SK-N-SH (cell line): ENCODE data around the gene LTBP1. TPM values are rescaled to one million over a fixed set of nuclear protein-coding genes. Genes with fewer than 3 reads are reported as not detected.
A peak's percentile ranks its signal among the peaks of the same experiment; 100 is the strongest.

Source experiments
- CTCF ChIA-PET: fragments of 300-600, 350-600 bp; formaldehyde crosslinking; extraction: SDS; loops from one replicate; lab custom pipeline; 2021; lab: Yijun Ruan, JAX
- POLR2A ChIA-PET: fragments of 350-600 bp; sonication (Branson Sonifier 250); formaldehyde crosslinking; extraction: SDS; loops from one replicate; lab custom pipeline; 2020; ENCODE audit warnings: antibody characterized with exemption, inconsistent platforms; lab: Yijun Ruan, JAX
- DNase-seq: peaks from one replicate; pipeline ENCODE4 v3.0.0; 2012
- H2AFZ ChIP-seq: fragments of 200-600 bp; sonication (generic); 2 replicates; pipeline ENCODE4 v1.8.1; 2016; ENCODE audit warnings: antibody characterized with exemption, mild to moderate bottlenecking, low read depth
- H3F3A ChIP-seq: fragments of 200-600 bp; sonication (generic); replicated peaks from 2 replicates; pipeline ENCODE3; 2016; ENCODE audit warnings: antibody characterized with exemption, mild to moderate bottlenecking; ENCODE audit not compliant: insufficient read depth
- H3K27ac ChIP-seq, 2 experiments: fragments of 200-500 bp in 1 of 2; fragments of 200-600 bp in 1 of 2; sonication (Bioruptor generic) in 1 of 2; sonication (generic), shearing (Covaris generic) in 1 of 2; 2 replicates each; pipeline versions ENCODE4 v1.5.1 to v1.6.1; 2014 to 2016; ENCODE audit warnings: low read depth in 2 of 2, inconsistent platforms in 1 of 2, low read length in 1 of 2, mild to moderate bottlenecking in 1 of 2, mixed read lengths in 1 of 2
- H3K27me3 ChIP-seq: fragments of 200-600 bp; sonication (generic), shearing (Covaris generic); 2 replicates; pipeline ENCODE4 v1.6.1; 2016; ENCODE audit warnings: mixed run types; ENCODE audit not compliant: insufficient read depth
- H3K36me3 ChIP-seq, 2 experiments: fragments of 200-500 bp in 1 of 2; fragments of 200-600 bp in 1 of 2; sonication (Bioruptor generic) in 1 of 2; sonication (generic) in 1 of 2; replicated peaks in 1 of 2; 2 replicates each; pipeline versions ENCODE3 to v1.5.1; 2014 to 2016; ENCODE audit warnings: low read length in 1 of 2, mild to moderate bottlenecking in 1 of 2; ENCODE audit not compliant: insufficient read depth in 2 of 2, control insufficient read depth in 1 of 2
- H3K4me1 ChIP-seq, 2 experiments: fragments of 200-500 bp in 1 of 2; fragments of 200-600 bp in 1 of 2; sonication (Bioruptor generic) in 1 of 2; sonication (generic), shearing (Covaris generic) in 1 of 2; 2 replicates each; pipeline versions ENCODE4 v1.5.1 to v1.6.1; 2014 to 2016; ENCODE audit warnings: low read depth in 1 of 2, low read length in 1 of 2, mixed run types in 1 of 2; ENCODE audit not compliant: insufficient read depth in 2 of 2, control insufficient read depth in 1 of 2
- H3K4me2 ChIP-seq: fragments of 200-600 bp; sonication (generic), shearing (Covaris generic); 2 replicates; pipeline ENCODE4 v1.6.1; 2017; ENCODE audit warnings: mixed run types
- H3K4me3 ChIP-seq, 2 experiments: fragments of 200-500 bp in 1 of 2; fragments of 200-600 bp in 1 of 2; sonication (Bioruptor generic) in 1 of 2; sonication (generic), shearing (Covaris generic) in 1 of 2; 2 replicates each; pipeline versions ENCODE4 v1.5.1 to v1.8.1; 2014 to 2016; ENCODE audit warnings: low read depth in 2 of 2, inconsistent platforms in 1 of 2, low read length in 1 of 2, mild to moderate bottlenecking in 1 of 2, mixed read lengths in 1 of 2, moderate library complexity in 1 of 2
- H3K79me2 ChIP-seq: fragments of 200-600 bp; sonication (generic); 2 replicates; pipeline ENCODE4 v1.8.1; 2017; ENCODE audit warnings: mild to moderate bottlenecking; ENCODE audit not compliant: insufficient read depth
- H3K9ac ChIP-seq: fragments of 200-600 bp; sonication (generic); 2 replicates; pipeline ENCODE4 v1.6.1; 2017; ENCODE audit warnings: mixed run types
- H3K9me2 ChIP-seq: fragments of 200-600 bp; sonication (generic); 2 replicates; pipeline ENCODE4 v1.6.1; 2017; ENCODE audit warnings: mixed run types
- H3K9me3 ChIP-seq: fragments of 200-600 bp; sonication (generic); 2 replicates; pipeline ENCODE4 v1.6.1; 2017; ENCODE audit warnings: mixed run types, mild to moderate bottlenecking, moderate library complexity
- H4K20me1 ChIP-seq: fragments of 200-600 bp; sonication (generic); 2 replicates; pipeline ENCODE4 v1.6.1; 2017; ENCODE audit warnings: mild to moderate bottlenecking, mixed run types; ENCODE audit not compliant: insufficient read depth
- EZH2phosphoT487 ChIP-seq: fragments of 200-600 bp; sonication (generic); IDR thresholded peaks from 2 replicates; pipeline ENCODE4 v1.6.1; 2017; ENCODE audit warnings: low read depth, mixed run types, mild to moderate bottlenecking, antibody characterized with exemption, moderate library complexity, borderline replicate concordance
- FOSL2 ChIP-seq: IDR thresholded peaks from 2 replicates; pipeline ENCODE4 v1.4.0; 2012; ENCODE audit warnings: low read depth, mild to moderate bottlenecking, moderate library complexity, borderline replicate concordance
- FOXJ3 ChIP-seq: sonication (generic); formaldehyde crosslinking; IDR thresholded peaks from 2 replicates; pipeline ENCODE4 v1.5.1; 2020; ENCODE audit warnings: mild to moderate bottlenecking, missing genetic modification reagents
- FOXM1 ChIP-seq: IDR thresholded peaks from 2 replicates; pipeline ENCODE4 v1.4.0; 2012; ENCODE audit warnings: low read depth, mild to moderate bottlenecking
- GATA2 ChIP-seq: sonication (generic); formaldehyde crosslinking; IDR thresholded peaks from 2 replicates; pipeline ENCODE4 v1.5.0; 2020; ENCODE audit warnings: mild to moderate bottlenecking, missing genetic modification reagents
- MEF2A ChIP-seq: IDR thresholded peaks from 2 replicates; pipeline ENCODE4 v1.4.0; 2012; ENCODE audit warnings: low read depth, borderline replicate concordance
- MXI1 ChIP-seq: IDR thresholded peaks from 2 replicates; pipeline ENCODE4 v1.6.1; 2012; ENCODE audit warnings: mild to moderate bottlenecking, low read depth, low read length, improper control_type of control experiment
- NFIC ChIP-seq: IDR thresholded peaks from 2 replicates; pipeline ENCODE4 v1.4.0; 2012; ENCODE audit warnings: borderline replicate concordance
- NRF1 ChIP-seq: IDR thresholded peaks from 2 replicates; pipeline ENCODE4 v1.6.1; 2012; ENCODE audit warnings: low read depth, mild to moderate bottlenecking, low read length
- RFX5 ChIP-seq: IDR thresholded peaks from 2 replicates; pipeline ENCODE4 v1.6.1; 2012; ENCODE audit warnings: mild to moderate bottlenecking, improper control_type of control experiment, low read length
- SIN3A ChIP-seq: IDR thresholded peaks from 2 replicates; pipeline ENCODE4 v1.6.1; 2012; ENCODE audit warnings: low read depth, mild to moderate bottlenecking, low read length, moderate library complexity, borderline replicate concordance
- SMC3 ChIP-seq: IDR thresholded peaks from 2 replicates; pipeline ENCODE4 v1.6.1; 2012; ENCODE audit warnings: low read depth, low read length, improper control_type of control experiment
- TAF1 ChIP-seq: IDR thresholded peaks from 2 replicates; pipeline ENCODE4 v1.6.1; 2012; ENCODE audit warnings: low read depth, mild to moderate bottlenecking, low read length, moderate library complexity, borderline replicate concordance
- TCF12 ChIP-seq: IDR thresholded peaks from 2 replicates; pipeline ENCODE4 v1.4.0; 2012
- WGBS: methylation state at CpG from one replicate; pipeline ENCODE4 v1.1.6; 2017; ENCODE audit warnings: low lambda C conversion rate; 5-methylcytosine and 5-hydroxymethylcytosine counted together
- polyA plus RNA-seq, 3 experiments: library from polyadenylated mRNA; depleted of rRNA; stranded (reverse); fragments of >200 nt; gene quantifications; 2 replicates each; pipeline ENCODE4 v1.2.3, GENCODE V29; 2012
- TF ChIP-seq, protein P1 (sequence below): IDR thresholded peaks from 2 replicates; pipeline ENCODE4 v1.4.0; 2012; ENCODE audit warnings: low read depth
- TF ChIP-seq, protein P2 (sequence below): fragments of 150-350 bp; IDR thresholded peaks from 2 replicates; pipeline ENCODE4 v1.6.1; 2016; ENCODE audit warnings: mild to moderate bottlenecking, low read depth, low read length
- TF ChIP-seq, protein P3 (sequence below): IDR thresholded peaks from 2 replicates; pipeline ENCODE4 v1.4.0; 2012; ENCODE audit warnings: low read depth, borderline replicate concordance
- TF ChIP-seq, protein P4 (sequence below): IDR thresholded peaks from 2 replicates; pipeline ENCODE4 v1.4.0; 2012; ENCODE audit warnings: low read depth, borderline replicate concordance

LTBP1 gene
- polyA plus RNA-seq, 1 of the 3 experiments (the other 2 are of a cell fraction) = 467 TPM

DNA sequence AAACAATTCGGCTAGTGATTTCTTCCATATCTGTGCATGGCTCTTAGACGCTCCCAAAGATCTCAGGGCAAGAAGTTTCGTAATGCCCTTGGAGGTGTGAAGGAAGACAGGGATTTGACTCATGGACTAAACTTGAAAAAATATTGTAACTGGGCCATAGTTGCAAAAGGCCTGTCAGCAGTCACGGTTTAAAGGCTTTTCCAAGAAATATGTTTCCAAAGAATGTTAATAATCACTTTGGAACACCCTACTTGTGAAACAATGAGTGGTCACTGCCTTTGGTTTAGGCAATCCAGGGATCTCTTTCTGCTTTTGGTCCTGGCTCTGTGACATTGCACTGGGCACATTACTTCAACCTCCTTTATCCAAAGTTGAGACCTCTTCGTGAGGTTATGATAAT lies 427.2 kb downstream of the LTBP1 start:
- H3K27me3 ChIP-seq = no peaks in the 10 kb centered on the region

DNA sequence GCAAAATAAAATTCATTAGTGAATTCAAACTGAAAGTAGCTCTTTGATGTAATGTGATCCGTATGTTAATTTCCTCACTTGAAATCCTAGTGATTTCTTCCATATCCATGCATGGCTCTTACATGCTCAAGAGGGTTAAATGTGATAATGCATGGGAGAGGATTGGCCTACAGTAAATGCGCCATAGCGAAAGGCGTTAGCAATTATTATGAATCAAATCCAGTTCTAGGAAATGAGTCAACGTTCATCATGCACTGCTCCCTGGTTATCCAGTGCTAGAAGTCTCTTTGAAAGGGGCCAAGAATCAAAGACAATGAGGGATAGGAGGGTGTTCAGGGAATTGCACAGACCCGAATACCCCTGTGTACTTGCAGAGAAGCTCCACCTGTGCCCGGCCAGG lies 428.3 kb downstream of the LTBP1 start:
- H3K27ac ChIP-seq = peak overlapping the region in 1 of 2 experiments; percentile 31; a peak in 2 of 4 replicates
- H3K36me3 ChIP-seq = peaks cover 19 to 49% of the 10 kb centered on the region in 2 experiments
- no peak overlapping the region for H2AFZ ChIP-seq
- CTCF ChIA-PET = interaction anchor here (1.0 kb wide), 1 partner anchor 27 kb away, joined by 4 read pairs; no protein-coding TSS in a partner anchor
- no peak overlapping the region for H3K4me2 ChIP-seq
- no peak for DNase-seq
- H3K9me3 ChIP-seq = no peaks in the 10 kb centered on the region
- no peaks in the 10 kb centered on the region for H3K9me2 ChIP-seq
- H4K20me1 ChIP-seq = no peaks in the 10 kb centered on the region
- H3K4me1 ChIP-seq = 0 out of 4 replicates have a peak, but pooled peaks cover 0 to 3% of the 10 kb centered on the region in 2 experiments
- H3K9ac ChIP-seq = no peak overlapping the region
- WGBS = 59% methylated on average over 7 of the region's 7 CpGs
- TF ChIP-seq FOSL2 = peak; percentile 51; the same call in 1 of the 2 replicates
- TF ChIP-seq NFIC = no peak
- TF ChIP-seq, protein P1, sequence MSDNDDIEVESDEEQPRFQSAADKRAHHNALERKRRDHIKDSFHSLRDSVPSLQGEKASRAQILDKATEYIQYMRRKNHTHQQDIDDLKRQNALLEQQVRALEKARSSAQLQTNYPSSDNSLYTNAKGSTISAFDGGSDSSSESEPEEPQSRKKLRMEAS = 0 out of 2 replicates have a peak, but pooled peaks have one; percentile 36
- no peak for TF ChIP-seq GATA2 (CRISPR knock-in tag)
- TF ChIP-seq TCF12 = 0 out of 2 replicates have a peak, but pooled peaks have one; percentile 18
- no peaks in the 10 kb centered on the region for H3K27me3 ChIP-seq
- no peak overlapping the region for H3K4me3 ChIP-seq
- POLR2A ChIA-PET = no interaction called here
- no peaks in the 10 kb centered on the region; the same call in 1 of the 2 replicates for H3K79me2 ChIP-seq
- H3F3A ChIP-seq = peaks cover 38% of the 10 kb centered on the region

More for the DNA sequence above, 427.2 kb downstream of the LTBP1 start:
- H3K79me2 ChIP-seq = no peaks in the 10 kb centered on the region; the same call in 1 of the 2 replicates
- CTCF ChIA-PET = interaction anchor here (2.2 kb wide), 1 partner anchor 8 kb away, joined by 11 read pairs; no protein-coding TSS in a partner anchor
- 59% methylated on average over 5 of the region's 5 CpGs for WGBS
- no peaks in the 10 kb centered on the region for H3K9me2 ChIP-seq
- no peak overlapping the region for H3K4me2 ChIP-seq
- no peak overlapping the region for H3K9ac ChIP-seq
- TF ChIP-seq NRF1 (no peak), SMC3 (no peak), FOXJ3 (CRISPR knock-in tag) (no peak), MXI1 (no peak), FOSL2 (no peak), TAF1 (no peak), EZH2phosphoT487 (no peak), FOXM1 (no peak), RFX5 (no peak), MEF2A (no peak), SIN3A (no peak), NFIC (no peak)
- TF ChIP-seq, protein P2, sequence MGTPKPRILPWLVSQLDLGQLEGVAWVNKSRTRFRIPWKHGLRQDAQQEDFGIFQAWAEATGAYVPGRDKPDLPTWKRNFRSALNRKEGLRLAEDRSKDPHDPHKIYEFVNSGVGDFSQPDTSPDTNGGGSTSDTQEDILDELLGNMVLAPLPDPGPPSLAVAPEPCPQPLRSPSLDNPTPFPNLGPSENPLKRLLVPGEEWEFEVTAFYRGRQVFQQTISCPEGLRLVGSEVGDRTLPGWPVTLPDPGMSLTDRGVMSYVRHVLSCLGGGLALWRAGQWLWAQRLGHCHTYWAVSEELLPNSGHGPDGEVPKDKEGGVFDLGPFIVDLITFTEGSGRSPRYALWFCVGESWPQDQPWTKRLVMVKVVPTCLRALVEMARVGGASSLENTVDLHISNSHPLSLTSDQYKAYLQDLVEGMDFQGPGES = no peak
- TF ChIP-seq, protein P3, sequence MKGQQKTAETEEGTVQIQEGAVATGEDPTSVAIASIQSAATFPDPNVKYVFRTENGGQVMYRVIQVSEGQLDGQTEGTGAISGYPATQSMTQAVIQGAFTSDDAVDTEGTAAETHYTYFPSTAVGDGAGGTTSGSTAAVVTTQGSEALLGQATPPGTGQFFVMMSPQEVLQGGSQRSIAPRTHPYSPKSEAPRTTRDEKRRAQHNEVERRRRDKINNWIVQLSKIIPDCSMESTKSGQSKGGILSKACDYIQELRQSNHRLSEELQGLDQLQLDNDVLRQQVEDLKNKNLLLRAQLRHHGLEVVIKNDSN = no peak
- TF ChIP-seq, protein P4, sequence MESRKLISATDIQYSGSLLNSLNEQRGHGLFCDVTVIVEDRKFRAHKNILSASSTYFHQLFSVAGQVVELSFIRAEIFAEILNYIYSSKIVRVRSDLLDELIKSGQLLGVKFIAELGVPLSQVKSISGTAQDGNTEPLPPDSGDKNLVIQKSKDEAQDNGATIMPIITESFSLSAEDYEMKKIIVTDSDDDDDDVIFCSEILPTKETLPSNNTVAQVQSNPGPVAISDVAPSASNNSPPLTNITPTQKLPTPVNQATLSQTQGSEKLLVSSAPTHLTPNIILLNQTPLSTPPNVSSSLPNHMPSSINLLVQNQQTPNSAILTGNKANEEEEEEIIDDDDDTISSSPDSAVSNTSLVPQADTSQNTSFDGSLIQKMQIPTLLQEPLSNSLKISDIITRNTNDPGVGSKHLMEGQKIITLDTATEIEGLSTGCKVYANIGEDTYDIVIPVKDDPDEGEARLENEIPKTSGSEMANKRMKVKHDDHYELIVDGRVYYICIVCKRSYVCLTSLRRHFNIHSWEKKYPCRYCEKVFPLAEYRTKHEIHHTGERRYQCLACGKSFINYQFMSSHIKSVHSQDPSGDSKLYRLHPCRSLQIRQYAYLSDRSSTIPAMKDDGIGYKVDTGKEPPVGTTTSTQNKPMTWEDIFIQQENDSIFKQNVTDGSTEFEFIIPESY = no peak
- no peak overlapping the region for H2AFZ ChIP-seq
- H3K4me3 ChIP-seq = no peak overlapping the region
- H3K36me3 ChIP-seq = peaks cover 19 to 53% of the 10 kb centered on the region in 2 experiments
- no peaks in the 10 kb centered on the region for H3K9me3 ChIP-seq
- 0 out of 4 replicates have a peak, but pooled peaks cover 0 to 3% of the 10 kb centered on the region in 2 experiments for H3K4me1 ChIP-seq
- POLR2A ChIA-PET = no interaction called here
- no peak for DNase-seq
- peak overlapping the region in 1 of 2 experiments; percentile 31; a peak in 2 of 4 replicates for H3K27ac ChIP-seq
- no peaks in the 10 kb centered on the region for H4K20me1 ChIP-seq
- peaks cover 38% of the 10 kb centered on the region for H3F3A ChIP-seq
